Thyroid gland (tissue), 4 donors: ENCODE measurements around the gene AJAP1.

ENCODE experiments used
- CTCF ChIP-seq, 6 experiments: fragments of 200-600 bp in 3 of 6; fragments of 450-650 bp in 3 of 6; sonication (generic) in 3 of 6; IDR thresholded peaks; one replicate each; pipeline ENCODE4 v1.5.1; 2016 to 2019; ENCODE audit warnings: antibody characterized with exemption in 6 of 6, mild to moderate bottlenecking in 2 of 6, inconsistent platforms in 1 of 6, moderate library complexity in 1 of 6
- POLR2A ChIP-seq, 2 donors: fragments of 450-650 bp; IDR thresholded peaks; one replicate each; pipeline ENCODE4 v1.6.1; 2017; ENCODE audit warnings: antibody characterized with exemption in 2 of 2, mild to moderate bottlenecking in 2 of 2, moderate library complexity in 1 of 2

- TF ChIP-seq CTCF (IDR thresholded peaks at IDR 0.05) (no peak), POLR2A (IDR thresholded peaks at IDR 0.05) (no peak)
These were observed 8.3 kb downstream of the AJAP1 start for GRCh38 chr1:4662723-4663122.
